Neural cell (in vitro differentiated cells): ENCODE results near the gene PLCB1.

ENCODE experiments used
- CTCF ChIP-seq: fragments of 450-650 bp; IDR thresholded peaks from 2 replicates; pipeline ENCODE4 v1.5.1; 2014; ENCODE audit warnings: antibody characterized with exemption, mild to moderate bottlenecking, moderate library complexity; ENCODE audit not compliant: poor library complexity, severe bottlenecking
- EZH2 ChIP-seq: fragments of 200-600, 300-800 bp; shearing (Covaris generic), sonication (generic); IDR thresholded peaks from 2 replicates; pipeline ENCODE4 v1.6.1; 2014; ENCODE audit warnings: antibody characterized with exemption, low read length, borderline replicate concordance, mild to moderate bottlenecking; ENCODE audit not compliant: insufficient read depth, poor library complexity, severe bottlenecking
- POLR2AphosphoS5 ChIP-seq: IDR thresholded peaks from 2 replicates; pipeline ENCODE4 v1.6.1; 2012
- REST ChIP-seq: IDR thresholded peaks from 2 replicates; pipeline ENCODE4 v1.6.1; 2012; ENCODE audit warnings: borderline replicate concordance
- TAF1 ChIP-seq: IDR thresholded peaks from 2 replicates; pipeline ENCODE4 v1.6.1; 2012; ENCODE audit warnings: low read depth

GRCh38 chr20:8783734-8784133, 651.7 kb downstream of the PLCB1 start:
- no peak for TF ChIP-seq REST
- TF ChIP-seq CTCF: no peak
- TF ChIP-seq EZH2: no peak
- TF ChIP-seq TAF1: no peak
- TF ChIP-seq POLR2AphosphoS5: no peak
